GM23338 (cell line): ENCODE results near the gene SOST.

ENCODE experiments used
- CREB1 ChIP-seq: fragments of 250-450 bp; sonication (Bioruptor Pico); IDR thresholded peaks from 2 replicates; pipeline ENCODE4 v1.5.0; 2020; ENCODE audit warnings: low read depth, mild to moderate bottlenecking, moderate library complexity
- CTCF ChIP-seq, 2 experiments: fragments of 200-600 bp in 1 of 2; sonication (generic) in 1 of 2; conservative IDR thresholded peaks; 2 replicates each; pipeline versions ENCODE4 v1.5.1 to v1.6.1; 2016 to 2017; ENCODE audit warnings: antibody characterized with exemption in 2 of 2, low read depth in 2 of 2, mild to moderate bottlenecking in 2 of 2, moderate library complexity in 1 of 2
- EZH2phosphoT487 ChIP-seq: fragments of 200-600 bp; sonication (generic); IDR thresholded peaks from one replicate; pipeline ENCODE4 v1.8.1; 2018; ENCODE audit warnings: antibody characterized with exemption; ENCODE audit not compliant: unreplicated experiment
- JUNB ChIP-seq: IDR thresholded peaks from one replicate; pipeline ENCODE4 v1.6.1; 2016; ENCODE audit warnings: antibody characterized with exemption; ENCODE audit not compliant: unreplicated experiment
- REST ChIP-seq: IDR thresholded peaks from one replicate; pipeline ENCODE4 v1.6.1; 2018; ENCODE audit warnings: antibody characterized with exemption; ENCODE audit not compliant: unreplicated experiment

GRCh38 chr17:43772877-43773648 lies 14.5 kb upstream of the SOST start:
- TF ChIP-seq JUNB (no peak), CTCF (conservative IDR thresholded peaks at IDR 0.05; ENCODE audit: low read depth in 2 of 2) (no peak), REST (no peak), EZH2phosphoT487 (no peak), CREB1 (no peak)
